Natural killer cell (primary cell): ENCODE results near the gene KCNK18. TPM values are rescaled to one million over a fixed set of nuclear protein-coding genes. Genes with fewer than 3 reads are reported as not detected.
"Not testable (repeated sequence)": the region's sequence is repeated elsewhere in the genome, so short reads cannot be mapped to it uniquely, and the experiment has no call there.

Experiments used
- ATAC-seq, 3 donors: fragments of 150-1000 bp in 2 of 3; fragments of 200-7000 bp in 1 of 3; cut with Tn5 transposase; 1 replicate in 1 of 3; 2 replicates in 2 of 3; pipeline ENCODE4 v1.10.0; 2021; ENCODE audit warnings: mild to moderate bottlenecking in 2 of 3, moderate library complexity in 2 of 3
- DNase-seq, 2 donors: peaks; one replicate each; pipeline versions ENCODE4 v3.0.0 to v3.0.0-alpha.2; 2013 to 2021; ENCODE audit warnings: mixed read lengths in 1 of 2
- H3K27ac ChIP-seq: one replicate; pipeline ENCODE4 v1.5.1; 2013; ENCODE audit warnings: mild to moderate bottlenecking, low read length
- H3K27me3 ChIP-seq: one replicate; pipeline ENCODE4 v1.6.1; 2013; ENCODE audit warnings: low read length; ENCODE audit not compliant: control insufficient read depth, insufficient read depth
- H3K36me3 ChIP-seq: one replicate; pipeline ENCODE4 v1.6.1; 2013; ENCODE audit warnings: low read length; ENCODE audit not compliant: control insufficient read depth, insufficient read depth
- H3K4me1 ChIP-seq: one replicate; pipeline ENCODE4 v1.6.1; 2013; ENCODE audit warnings: low read length; ENCODE audit not compliant: control insufficient read depth, insufficient read depth
- H3K4me3 ChIP-seq: one replicate; pipeline ENCODE4 v1.5.1; 2013; ENCODE audit warnings: low read length
- H3K9me3 ChIP-seq: one replicate; pipeline ENCODE4 v1.6.1; 2013; ENCODE audit warnings: low read length; ENCODE audit not compliant: control insufficient read depth, insufficient read depth
- H3K27ac Mint-ChIP-seq, 2 donors: one replicate each; pipeline ENCODE4 v1.8.0; 2022; ENCODE audit warnings: mild to moderate bottlenecking in 2 of 2, mixed read lengths in 2 of 2, moderate library complexity in 1 of 2
- H3K27me3 Mint-ChIP-seq, 2 donors: one replicate each; pipeline ENCODE4 v1.8.0; 2022; ENCODE audit warnings: low read depth in 2 of 2, mixed read lengths in 2 of 2
- H3K36me3 Mint-ChIP-seq: one replicate; pipeline ENCODE4 v1.8.0; 2022; ENCODE audit warnings: mixed read lengths
- H3K4me1 Mint-ChIP-seq, 2 donors: one replicate each; pipeline ENCODE4 v1.8.0; 2022; ENCODE audit warnings: mixed read lengths in 2 of 2
- H3K4me3 Mint-ChIP-seq: one replicate; pipeline ENCODE4 v1.8.0; 2022; ENCODE audit warnings: mild to moderate bottlenecking, moderate library complexity, mixed read lengths
- H3K9me3 Mint-ChIP-seq, 2 donors: one replicate each; pipeline ENCODE4 v1.8.0; 2022; ENCODE audit warnings: mixed read lengths in 2 of 2
- CTCF ChIP-seq: fragments of 200-600 bp; IDR thresholded peaks from one replicate; pipeline ENCODE4 v1.8.0; 2022; ENCODE audit warnings: antibody characterized with exemption
- WGBS: methylation state at CpG from one replicate; pipeline ENCODE4 v1.1.7; 2013; ENCODE audit warnings: missing lambda C conversion rate; ENCODE audit not compliant: insufficient coverage; 5-methylcytosine and 5-hydroxymethylcytosine counted together
- intact Hi-C: fragments of 100-400 bp; cut with micrococcal nuclease; formaldehyde crosslinking; loops from one replicate; pipeline ENCODE4 v1.14.2; 2022
- total RNA-seq, 4 donors: library from RNA; stranded (reverse); fragments of 120-200 nt in 1 of 4; gene quantifications; one replicate each; pipeline versions ENCODE4 v1.2.3 to v1.2.4, GENCODE V29; 2013 to 2022

KCNK18 gene
- total RNA-seq, 3 donors from 2014 or later (not counting 1 experiment from before 2014, with no cell fraction given): not detected

GRCh38 chr10:117226813-117227451, 29.6 kb downstream of the KCNK18 start:
- H3K36me3 Mint-ChIP-seq: no peaks in the 10 kb centered on the region
- no peak overlapping the region for H3K4me3 Mint-ChIP-seq
- Histone ChIP-seq H3K4me1 (no peaks in the 10 kb centered on the region), H3K4me3 (no peak overlapping the region), H3K27ac (no peak overlapping the region), H3K27me3 (no peaks in the 10 kb centered on the region), H3K36me3 (no peaks in the 10 kb centered on the region), H3K9me3 (no peaks in the 10 kb centered on the region)
- H3K27me3 Mint-ChIP-seq: peaks cover 10 to 26% of the 10 kb centered on the region in 2 donors
- no peak for TF ChIP-seq CTCF
- H3K9me3 Mint-ChIP-seq: no peaks in the 10 kb centered on the region
- intact Hi-C loops: no loop called here
- no peak overlapping the region for H3K27ac Mint-ChIP-seq
- DNase-seq (peak in 1 of 2 donors; percentile 24), ATAC-seq (peak in 1 of 3 donors; percentile 52)
- H3K4me1 Mint-ChIP-seq: no peaks in the 10 kb centered on the region
- 39% methylated on average over 6 of the region's 10 CpGs for WGBS

- intact Hi-C loops: no loop called here
- H3K27me3 ChIP-seq: no peaks in the 10 kb centered on the region
- TF ChIP-seq CTCF: no peak
Measured at GRCh38 chr10:117228210-117228609, 30.9 kb downstream of the KCNK18 start.

GRCh38 chr10:117230107-117230506, 32.8 kb downstream of the KCNK18 start:
- H3K27me3 ChIP-seq, H3K4me1 ChIP-seq, H3K27ac ChIP-seq, H3K9me3 ChIP-seq, intact Hi-C loops, ATAC-seq, H3K27ac Mint-ChIP-seq, H3K36me3 ChIP-seq, H3K4me3 Mint-ChIP-seq, DNase-seq, H3K4me1 Mint-ChIP-seq, H3K36me3 Mint-ChIP-seq, H3K9me3 Mint-ChIP-seq, H3K4me3 ChIP-seq: not testable (repeated sequence)
- peaks cover 21 to 29% of the 10 kb centered on the region in 2 donors for H3K27me3 Mint-ChIP-seq
- WGBS: 94% methylated on average over 4 of the region's 4 CpGs

More at GRCh38 chr10:117228210-117228609, 30.9 kb downstream of the KCNK18 start:
- no peaks in the 10 kb centered on the region for H3K4me1 Mint-ChIP-seq
- H3K36me3 Mint-ChIP-seq: no peaks in the 10 kb centered on the region
- no peak overlapping the region for H3K27ac ChIP-seq
- no peaks in the 10 kb centered on the region for H3K4me1 ChIP-seq
- ATAC-seq (no peak), DNase-seq (no peak)
- no peaks in the 10 kb centered on the region for H3K36me3 ChIP-seq
- H3K27me3 Mint-ChIP-seq: peaks cover 18 to 29% of the 10 kb centered on the region in 2 donors
- no peak overlapping the region for H3K4me3 ChIP-seq
- no peak overlapping the region for H3K4me3 Mint-ChIP-seq
- H3K27ac Mint-ChIP-seq: no peak overlapping the region
- H3K9me3 ChIP-seq: no peaks in the 10 kb centered on the region
- no peaks in the 10 kb centered on the region for H3K9me3 Mint-ChIP-seq

- Histone ChIP-seq H3K4me1 (no peaks in the 10 kb centered on the region), H3K27ac (no peak overlapping the region), H3K9me3 (no peaks in the 10 kb centered on the region), H3K36me3 (no peaks in the 10 kb centered on the region), H3K27me3 (peaks cover 11% of the 10 kb centered on the region), H3K4me3 (no peak overlapping the region)
- 88% methylated on average over 5 of the region's 5 CpGs for WGBS
- H3K4me3 Mint-ChIP-seq: no peak overlapping the region
- no peak overlapping the region for H3K27ac Mint-ChIP-seq
- ATAC-seq (peak in 2 of 3 donors; percentile 44 to 80), DNase-seq (no peak)
- no peaks in the 10 kb centered on the region for H3K9me3 Mint-ChIP-seq
- peaks cover 5% of the 10 kb centered on the region in 2 donors for H3K4me1 Mint-ChIP-seq
- no peaks in the 10 kb centered on the region for H3K36me3 Mint-ChIP-seq
- peaks cover 29 to 32% of the 10 kb centered on the region in 2 donors for H3K27me3 Mint-ChIP-seq
- no peak for TF ChIP-seq CTCF
- intact Hi-C loops: no loop called here
Measured at GRCh38 chr10:117237401-117237991, 40.2 kb downstream of the KCNK18 start.
